ENCODE measurements around the gene MGAT4B.

The MGAT4B gene

DNA sequence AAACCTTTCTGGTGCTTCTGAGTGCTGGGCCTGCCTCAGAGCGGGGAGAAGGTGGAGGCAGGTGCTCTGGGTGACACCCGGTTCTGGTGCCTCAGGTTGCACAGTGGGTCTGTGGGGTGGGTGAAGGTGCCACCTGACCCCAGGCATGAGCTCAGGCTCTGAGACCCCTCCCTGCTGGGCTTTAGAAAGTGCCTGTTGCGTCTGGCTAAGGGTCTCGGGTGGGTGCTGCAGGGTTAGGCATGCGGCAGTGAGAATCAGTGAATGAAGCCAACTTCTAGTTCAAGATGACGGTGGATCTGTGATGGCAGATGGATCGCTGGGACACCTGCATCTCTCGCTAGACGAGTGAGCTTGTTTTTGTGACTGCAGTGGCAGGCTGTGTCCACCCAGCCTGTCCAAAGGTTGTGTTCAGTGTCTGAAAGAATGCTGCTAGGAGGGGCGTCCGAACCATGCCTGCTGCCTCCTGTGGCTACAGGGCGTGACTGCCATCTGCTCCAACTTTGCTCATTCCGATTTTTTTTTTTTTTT is 19.1 kb upstream of the MGAT4B start:
- DNase-seq = no peak

DNA sequence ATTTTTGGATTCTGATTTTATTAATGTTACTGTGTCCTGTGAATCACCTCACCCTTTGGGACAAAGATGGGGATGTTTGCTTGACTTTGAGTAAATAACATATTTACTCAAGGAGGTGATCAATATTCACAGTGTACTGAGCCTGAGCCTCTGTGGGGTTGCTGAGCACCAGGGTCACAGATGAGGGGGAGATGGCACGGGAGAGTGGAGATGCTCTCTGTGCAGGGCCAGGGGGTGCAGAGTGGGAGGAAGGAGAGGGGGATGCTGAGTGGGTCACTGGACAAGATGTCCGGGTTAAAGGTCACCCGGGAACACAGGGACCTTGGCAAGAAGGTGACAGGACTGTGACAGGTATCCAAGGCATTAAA is 18.1 kb upstream of the MGAT4B start:
- no peak for DNase-seq

DNA sequence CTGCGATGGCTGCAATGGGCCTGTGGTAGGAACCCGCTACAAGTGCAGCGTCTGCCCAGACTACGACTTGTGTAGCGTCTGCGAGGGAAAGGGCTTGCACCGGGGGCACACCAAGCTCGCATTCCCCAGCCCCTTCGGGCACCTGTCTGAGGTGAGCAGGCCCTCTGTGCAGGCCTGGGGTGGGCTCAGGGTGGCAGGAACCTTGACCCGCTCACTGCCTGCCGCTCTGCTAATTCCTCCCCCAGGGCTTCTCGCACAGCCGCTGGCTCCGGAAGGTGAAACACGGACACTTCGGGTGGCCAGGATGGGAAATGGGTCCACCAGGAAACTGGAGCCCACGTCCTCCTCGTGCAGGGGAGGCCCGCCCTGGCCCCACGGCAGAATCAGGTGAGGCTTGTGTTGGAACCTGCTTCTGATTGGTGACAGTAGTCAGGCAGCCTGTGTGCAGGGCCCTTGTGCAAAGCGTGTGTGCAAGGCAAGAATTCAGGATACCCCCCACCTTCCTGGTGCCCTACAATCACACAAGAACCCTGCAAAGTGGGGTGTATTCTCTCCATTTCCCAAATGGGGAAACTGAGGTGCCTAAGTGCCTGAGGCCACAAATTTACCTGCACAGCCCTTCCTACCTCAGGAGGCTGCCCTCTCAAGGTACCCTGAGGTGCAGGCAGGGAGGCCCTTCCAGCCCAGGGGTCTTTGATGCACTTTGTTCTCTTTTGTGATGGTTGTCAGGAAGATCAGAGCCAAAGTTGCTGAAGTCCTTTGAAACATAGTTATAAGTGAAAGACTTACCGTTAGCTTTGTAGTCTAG is 17.5 kb upstream of the MGAT4B start:
- no peak for DNase-seq

DNA sequence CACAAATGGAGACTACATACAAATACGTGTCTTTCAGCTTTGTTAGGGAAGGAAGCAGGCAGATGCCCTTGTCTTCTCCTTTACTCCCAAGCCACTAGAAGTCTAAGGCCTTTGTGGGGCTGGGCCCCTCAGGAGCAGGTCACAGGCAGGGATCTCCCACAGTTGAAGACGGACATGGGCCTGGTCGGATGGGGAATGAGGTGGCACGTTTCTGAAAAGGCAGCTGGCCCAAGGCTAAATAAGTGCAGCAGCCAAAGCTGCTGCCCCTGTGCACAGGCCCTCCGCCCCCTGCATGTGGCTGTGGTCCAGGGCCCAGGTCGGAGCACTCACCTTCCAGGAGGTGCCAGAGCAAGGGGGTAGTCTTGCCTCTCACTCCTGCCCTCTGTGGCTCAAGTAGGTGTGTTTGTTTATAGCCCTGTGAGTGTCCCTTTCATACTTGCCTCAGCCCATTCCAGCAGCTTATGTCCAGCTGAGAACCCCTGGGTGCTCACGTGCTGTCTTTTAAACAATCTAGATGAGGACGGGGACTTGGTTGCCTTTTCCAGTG is 15.9 kb upstream of the MGAT4B start:
- DNase-seq = no peak

DNA sequence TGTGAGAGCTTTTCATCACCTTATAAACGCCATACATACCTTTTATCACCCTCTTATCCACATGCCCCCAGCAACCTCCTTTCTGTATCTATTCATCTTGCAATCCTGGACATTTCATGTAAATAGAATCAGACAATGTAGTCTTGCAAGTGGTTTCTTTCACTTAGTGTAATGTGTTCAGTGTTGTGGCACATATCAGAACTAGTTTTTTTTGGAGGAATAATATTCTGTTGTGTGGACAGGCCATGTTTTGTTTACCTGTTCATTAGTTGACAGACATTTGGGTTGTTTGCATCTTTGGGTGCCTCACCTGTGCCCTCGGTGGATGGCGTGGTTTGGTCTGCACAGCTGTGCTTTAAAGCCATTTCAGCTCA is 15.4 kb upstream of the MGAT4B start:
- DNase-seq = no peak

DNA sequence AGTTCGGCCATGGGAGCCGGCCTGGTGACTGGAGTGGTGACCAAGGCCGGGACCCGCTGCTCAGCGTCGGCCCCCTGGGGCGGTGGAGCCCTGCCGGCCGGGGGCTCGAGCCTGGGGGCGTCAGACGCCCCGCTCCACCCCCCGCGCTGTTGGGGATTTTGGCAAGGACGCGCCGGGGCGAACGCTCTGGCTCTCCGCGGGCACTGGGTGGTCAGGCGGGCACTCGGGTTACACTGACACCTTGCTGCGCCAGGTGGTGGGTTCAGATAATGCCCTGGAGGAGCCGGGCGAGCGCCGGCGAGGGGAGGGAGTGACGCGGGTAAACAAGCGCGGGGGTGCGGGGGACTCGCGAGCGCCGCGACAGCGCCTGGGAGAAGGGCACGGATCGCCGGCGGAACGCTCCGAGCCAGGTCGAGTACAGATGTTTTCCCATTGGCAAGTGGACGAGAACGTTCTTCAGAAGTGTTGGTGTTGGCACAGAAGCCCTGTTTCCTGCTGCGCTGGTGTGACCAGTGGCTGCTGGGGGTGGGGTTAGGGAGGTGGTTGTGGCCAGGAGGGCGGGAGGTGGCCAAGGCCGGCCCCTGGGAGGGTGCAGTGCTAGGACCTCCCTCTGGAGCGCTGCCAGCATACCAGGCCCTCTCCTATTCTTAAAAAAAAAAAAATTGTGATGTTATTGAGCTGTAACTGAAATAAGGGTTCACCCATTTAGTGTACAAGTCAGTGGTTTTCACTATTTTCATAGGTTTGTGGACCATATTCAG is 14.8 kb upstream of the MGAT4B start:
- DNase-seq = peak; percentile 83 to 88

DNA sequence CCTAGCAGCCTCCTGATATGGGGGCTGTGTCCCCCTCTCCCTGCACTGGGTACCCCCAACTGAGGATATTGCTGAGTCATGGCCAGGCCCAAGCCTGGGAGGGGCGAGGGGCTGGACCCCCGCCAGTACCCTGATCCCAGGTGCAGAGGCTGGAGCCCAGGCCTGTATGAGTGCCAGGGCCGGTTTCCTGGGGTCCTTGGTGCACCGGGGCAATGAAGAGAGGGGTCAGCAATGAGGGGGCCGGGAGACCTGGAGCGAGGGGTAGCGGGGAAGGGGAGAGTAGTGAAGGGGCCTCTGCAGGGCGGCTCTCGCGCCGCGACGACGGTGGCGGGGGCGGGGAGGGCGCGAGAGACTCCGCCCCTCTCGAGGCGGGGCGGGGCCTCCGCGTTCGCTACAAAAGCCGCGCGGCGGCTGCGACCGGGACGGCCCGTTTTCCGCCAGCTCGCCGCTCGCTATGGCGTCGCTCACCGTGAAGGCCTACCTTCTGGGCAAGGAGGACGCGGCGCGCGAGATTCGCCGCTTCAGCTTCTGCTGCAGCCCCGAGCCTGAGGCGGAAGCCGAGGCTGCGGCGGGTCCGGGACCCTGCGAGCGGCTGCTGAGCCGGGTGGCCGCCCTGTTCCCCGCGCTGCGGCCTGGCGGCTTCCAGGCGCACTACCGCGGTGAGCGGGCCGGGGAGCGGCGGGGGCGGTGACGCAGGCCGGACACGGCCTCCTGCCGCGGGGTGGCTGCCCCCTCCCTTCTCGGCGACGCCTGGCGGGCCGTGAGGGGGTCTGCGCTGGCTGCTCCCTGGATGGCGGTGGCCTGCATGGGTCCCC is 14.0 kb upstream of the MGAT4B start, which contains the start of gene SQSTM1:
Gene SQSTM1, plus strand, starts transcription at position 423 of the 815 bp plus-strand sequence. Its CDS starts 32 bp downstream, at position 455.
- peak; percentile 74 to 90 for DNase-seq

DNA sequence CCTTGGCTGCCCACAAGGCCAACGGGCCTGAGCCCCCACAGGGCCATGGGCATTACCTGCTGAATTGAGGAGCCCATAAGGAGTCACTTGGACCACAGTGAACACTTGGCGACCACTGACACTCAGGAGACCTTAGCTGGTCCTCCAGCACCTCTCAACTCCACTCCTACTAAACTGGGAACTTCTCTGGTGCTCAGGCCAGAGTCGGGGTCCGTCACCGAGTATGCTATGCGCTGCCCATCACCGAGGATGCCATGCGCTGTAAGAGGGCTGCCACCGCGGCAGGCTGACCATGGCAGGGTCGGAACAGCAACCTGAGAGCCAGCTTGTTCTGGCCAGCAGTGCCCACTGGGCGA is 13.4 kb upstream of the MGAT4B start:
- DNase-seq = no peak

DNA sequence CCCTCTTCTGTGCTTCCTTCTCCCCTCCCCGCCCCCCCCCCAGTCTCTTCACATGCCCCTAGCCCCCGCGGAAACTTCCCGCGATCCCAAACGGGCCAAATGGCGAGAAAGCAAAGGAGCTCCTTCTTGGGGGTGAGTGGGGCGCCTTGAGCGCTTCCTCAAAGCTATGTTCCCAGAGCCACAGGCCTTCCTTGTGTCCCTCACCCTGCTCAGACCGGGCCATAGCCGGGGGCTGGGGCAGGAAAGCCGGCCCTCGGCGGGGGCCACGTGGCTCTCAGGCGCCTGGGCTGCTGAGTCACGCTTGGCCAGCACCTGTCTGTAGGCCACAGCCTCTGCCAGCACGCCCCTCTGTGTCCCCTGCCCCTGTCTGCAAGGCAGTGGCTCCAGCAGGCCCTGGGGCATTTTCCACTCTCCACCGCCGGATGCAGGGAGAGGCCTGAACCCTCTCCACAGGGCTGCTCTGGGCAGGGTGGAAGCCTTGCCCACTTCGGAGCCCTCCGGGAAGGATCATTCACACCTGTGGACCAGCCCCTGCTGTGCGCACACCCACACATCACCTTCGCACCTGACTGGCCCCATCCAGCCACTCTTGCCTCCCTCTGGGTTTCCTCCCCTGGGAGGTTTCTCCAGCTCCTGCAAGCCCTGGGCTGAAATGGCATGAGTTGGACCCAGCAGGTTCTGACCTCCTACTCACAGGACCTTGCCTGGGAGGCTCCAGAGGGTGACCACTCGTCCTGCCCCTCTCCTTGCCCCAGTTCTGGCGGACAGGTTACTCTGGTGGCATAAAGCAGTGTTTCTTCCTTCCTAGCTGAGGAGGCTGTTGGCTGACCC is 12.8 kb upstream of the MGAT4B start:
- peak; percentile 45 to 79 for DNase-seq

DNA sequence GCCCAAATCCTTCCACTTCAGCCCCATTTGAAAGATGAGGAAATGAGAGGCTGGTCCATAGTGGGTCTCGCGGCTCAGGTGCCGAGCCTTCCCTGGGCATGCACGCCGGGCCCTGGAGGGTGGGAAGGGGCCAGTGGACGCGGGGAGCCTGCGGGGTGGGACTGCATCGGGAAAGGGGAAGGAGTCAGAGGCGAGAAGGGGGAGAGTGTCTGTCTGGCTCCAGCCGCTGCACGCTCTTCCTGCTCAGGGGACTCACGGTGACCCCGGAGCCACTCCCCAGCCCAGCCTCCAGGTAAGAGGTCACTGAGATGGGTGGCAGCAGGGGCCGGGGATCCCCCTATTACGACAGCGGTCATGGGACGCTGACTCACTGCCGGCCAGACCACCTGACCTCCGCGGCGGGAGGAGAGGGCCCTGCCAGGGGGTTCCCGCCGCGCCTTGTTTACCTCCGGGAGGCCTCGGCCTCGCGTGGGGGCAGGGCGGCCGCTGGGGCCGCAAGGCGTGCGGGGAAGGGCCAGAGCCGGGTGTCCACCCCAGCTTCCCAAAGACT is 12.2 kb upstream of the MGAT4B start:
- peak; percentile 97 for DNase-seq

DNA sequence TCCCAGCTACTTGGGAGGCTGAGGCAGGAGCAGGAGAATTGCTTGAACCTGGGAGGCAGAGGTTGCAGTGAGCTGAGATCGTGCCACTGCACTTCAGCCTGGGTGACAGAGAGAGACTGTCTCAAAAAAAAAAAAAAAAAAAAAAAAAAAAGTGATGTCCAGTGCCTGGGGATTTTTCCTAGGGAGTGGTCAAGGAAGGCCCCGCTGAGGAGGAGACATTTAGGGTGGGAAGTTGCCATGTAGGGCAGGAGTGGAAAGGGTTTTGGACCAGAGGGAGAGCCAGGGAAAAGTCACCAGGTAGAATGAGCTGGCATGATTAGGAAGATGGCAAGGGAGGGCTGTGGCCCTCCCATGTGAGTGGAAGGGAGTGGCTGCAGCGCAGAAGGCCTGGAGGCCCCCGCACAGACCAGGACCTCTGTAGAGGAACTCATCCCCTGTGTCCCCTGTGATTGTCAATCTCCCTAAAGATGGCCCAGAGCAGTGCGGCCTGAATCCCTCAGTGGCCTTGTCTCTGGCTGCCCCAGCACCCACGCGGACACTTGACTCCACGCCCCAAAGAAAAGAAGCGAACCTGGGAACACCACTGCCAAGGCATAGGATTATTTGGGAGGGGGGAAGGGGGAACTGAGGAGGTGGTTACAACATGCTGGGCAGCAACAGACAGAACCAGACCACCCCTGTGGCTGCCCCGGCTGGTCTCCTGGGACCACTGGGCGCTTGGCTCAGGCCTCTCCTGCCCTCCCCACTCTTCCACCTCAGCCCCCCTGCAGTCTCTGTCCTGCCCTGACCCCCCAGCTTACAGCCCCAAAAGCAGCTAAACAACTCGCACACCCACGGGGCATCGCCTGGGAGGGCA is 11.5 kb upstream of the MGAT4B start:
- peak in 1 of 2 donors; percentile 63 for DNase-seq

DNA sequence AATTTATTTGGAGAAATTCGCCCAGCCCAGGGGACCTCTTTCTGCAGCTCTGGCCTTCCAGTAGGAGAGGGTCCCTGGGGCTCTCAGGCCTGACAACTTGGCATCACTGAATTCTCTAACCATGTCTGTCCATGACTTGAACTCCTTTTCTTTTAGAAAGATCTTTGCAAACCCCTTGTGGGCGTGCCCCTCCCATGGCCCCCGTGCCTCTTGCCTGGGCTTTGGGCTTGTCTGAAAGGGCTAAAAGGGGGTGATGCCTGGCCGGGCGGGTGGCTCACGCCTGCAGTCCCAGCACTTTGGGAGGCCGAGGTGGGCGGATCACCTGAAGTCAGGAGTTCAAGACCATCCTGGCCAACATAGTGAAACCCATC is 10.8 kb upstream of the MGAT4B start:
- no peak for DNase-seq

DNA sequence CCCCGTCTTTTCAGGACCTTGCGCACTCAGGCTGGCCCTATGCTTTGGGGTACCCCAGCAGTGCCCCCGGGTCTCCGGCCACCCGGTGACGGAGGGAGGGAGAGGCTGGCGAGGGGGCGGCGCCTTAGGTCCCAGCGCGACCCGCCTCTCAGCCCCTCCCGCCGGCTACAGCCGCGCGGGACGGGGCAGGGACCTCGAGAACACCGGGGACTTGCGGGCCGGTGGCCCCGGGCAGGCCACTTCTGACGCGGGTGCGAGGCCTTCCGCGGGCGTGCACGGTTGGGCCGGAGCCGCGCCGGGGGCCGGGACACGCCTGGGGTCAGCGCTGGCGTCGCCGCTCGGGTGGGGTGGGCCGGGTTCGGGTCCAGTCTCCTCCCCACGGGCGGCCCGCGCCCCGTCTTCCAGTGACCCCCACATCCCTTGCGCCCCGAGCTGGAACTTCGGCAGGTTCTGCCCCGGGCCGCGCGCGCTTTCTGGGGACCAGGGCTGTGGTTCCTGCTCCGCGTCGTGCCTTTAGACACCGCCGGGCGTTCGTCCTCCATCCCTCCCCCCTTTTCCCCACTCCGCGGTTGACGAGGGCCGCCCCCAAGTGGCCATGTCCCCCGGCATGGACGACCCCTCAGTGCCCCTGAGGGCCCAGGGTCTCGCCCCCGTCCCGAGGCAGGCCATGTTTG is 10.3 kb upstream of the MGAT4B start:
- DNase-seq = no peak

DNA sequence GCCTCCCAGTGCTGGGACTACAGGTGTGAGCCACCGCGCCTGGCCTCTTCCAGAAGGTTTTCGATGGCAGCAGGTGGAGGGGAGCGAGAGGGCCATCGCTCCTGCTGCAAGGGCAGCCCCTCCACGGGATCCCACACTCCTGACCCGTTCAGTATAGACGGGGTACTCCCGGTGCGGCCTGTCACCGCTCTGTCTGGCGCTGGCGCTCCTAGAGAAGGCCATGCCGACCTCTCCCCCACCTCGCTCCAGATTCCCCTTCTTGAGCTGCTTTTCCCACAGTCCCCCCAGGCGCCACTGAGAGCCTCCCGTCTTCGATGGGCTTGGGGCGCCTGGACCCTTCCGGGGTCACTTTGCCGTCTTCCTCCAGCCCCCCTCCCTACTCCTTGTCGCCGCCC is 9.7 kb upstream of the MGAT4B start:
- no peak for DNase-seq

DNA sequence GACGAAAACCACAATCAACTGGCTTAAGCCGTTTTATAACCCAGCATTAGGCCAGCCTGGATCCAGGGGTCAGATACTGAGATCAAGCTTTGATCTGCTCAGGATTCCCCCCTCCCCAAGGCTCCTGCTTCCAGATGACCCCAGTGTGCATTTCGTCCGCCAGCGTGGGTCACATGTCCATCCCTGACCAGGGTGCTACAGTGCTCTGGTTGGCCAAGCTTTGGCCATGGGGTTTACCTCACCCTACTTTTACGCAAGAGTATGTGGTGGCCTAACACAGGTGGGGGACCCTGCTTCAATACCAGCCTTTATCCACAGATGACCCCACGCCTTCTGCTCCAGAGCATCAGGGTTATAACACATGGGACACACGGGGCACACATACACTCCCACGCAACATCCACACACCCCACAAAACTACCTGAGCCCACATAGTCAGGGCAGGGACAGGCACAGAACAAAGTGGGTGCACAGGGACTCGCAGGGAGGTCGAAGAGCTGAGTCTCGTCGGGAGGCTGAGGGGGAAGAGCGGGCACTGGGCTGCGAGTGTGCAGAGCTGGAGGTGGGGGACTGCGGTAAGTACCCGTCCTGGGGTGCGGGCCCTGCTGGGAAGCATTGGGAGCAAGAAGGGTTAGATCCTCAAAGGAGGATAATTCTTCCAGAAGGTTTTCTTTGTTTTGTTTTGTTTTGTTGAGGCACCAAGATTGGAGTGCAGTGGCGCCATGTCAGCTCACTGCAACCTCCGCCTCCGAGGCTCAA is 9.0 kb upstream of the MGAT4B start:
- DNase-seq = no peak

DNA sequence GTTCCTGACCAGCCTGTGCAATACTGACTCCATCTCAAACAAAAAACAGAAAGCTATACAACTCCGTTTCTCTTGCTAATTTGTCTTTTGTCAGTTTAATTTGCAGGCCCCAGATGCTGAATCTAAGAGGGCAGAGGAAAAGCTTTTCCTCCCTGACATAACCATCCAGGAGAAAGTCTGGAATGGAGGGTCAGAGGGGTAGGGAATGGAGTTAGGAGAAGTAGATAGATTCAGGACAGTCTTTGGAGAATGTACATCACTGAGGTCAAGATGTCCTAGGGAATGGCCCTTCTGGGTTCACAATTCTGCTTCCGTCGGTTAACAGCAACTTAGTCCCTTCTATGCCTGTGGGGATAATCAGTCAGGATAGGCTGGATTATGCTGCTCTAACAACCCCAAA is 7.4 kb upstream of the MGAT4B start:
- no peak for DNase-seq

DNA sequence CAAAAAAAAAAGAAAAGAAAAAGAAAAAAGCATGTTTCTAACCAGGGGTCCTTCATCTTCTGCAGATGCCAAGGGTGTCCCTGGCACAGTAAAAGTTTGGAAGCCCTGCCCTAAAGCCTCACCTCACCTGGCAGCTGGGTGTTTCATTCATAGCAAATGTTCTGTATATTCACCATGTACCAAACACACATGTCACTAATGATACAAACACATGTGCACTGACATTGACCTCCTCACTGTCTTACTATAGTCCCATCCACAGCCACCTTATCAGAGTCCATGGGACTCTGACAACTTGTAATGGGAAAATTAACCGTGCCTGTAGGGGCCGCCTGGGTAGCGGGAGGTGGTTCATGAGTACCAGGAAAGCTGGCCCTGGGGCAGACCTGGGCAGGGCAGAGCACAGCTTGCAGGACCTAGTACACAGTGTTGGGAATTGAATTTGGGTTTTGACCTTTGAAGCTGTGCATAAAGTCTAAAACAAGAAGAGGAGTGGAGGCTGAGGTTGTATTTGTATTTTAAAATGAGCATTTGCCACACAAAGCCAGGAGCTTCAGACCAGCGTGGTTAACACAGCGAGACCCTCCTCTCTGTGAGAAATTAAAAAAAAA is 6.4 kb upstream of the MGAT4B start:
- no peak for DNase-seq

DNA sequence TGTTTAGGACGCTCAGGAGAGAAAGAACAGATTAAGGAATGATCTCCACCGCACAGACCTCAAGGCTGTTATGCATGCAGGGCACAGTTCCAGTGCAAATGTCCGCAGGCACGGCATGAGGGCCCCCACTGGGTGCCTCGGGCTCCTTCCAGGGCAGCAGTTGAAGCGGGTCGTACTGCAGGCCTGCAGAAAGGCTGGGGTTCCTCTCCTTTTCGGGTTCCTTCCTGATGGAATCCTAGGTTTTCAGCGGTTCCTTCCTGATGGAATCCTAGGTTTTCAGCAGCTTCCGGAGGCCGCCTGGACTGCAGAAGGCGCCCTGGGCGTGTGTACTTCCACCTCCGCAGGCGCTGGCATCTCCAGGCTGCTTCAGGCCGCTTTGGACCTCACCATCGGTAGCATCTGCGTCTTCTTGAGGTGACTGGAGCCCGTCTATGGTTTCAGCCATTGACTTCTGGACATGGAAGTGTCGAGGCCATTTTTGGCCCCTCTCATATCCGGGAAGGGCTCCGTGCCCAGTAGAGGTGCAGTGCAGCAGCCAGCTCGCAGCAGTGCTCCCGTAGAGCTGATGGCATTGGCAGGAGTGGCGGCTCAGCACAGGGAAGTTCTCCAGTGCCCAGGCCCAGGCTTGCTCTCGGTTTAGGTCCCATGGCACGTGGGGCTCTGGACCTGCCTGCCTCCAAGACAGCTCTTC is 5.6 kb upstream of the MGAT4B start:
- no peak for DNase-seq
